Vagina (tissue), 2 donors: ENCODE results near the gene C13orf42. TPM values are rescaled to one million over a fixed set of nuclear protein-coding genes. Genes with fewer than 3 reads are reported as not detected.
"Not testable (repeated sequence)": the region's sequence is repeated elsewhere in the genome, so short reads cannot be mapped to it uniquely, and the experiment has no call there.

Experiments used
- DNase-seq, 2 donors: peaks; one replicate each; pipeline ENCODE4 v3.0.0-alpha.2; 2017; ENCODE audit errors: extremely low spot score in 2 of 2
- H3K27ac ChIP-seq: fragments of 200-600 bp; sonication (generic); one replicate; pipeline ENCODE4 v1.5.1; 2019
- H3K27me3 ChIP-seq: fragments of 200-600 bp; sonication (generic); one replicate; pipeline ENCODE4 v1.5.1; 2019
- H3K36me3 ChIP-seq, 2 donors: fragments of 200-600 bp; sonication (generic); one replicate each; pipeline ENCODE4 v1.5.1; 2017 to 2019
- H3K4me1 ChIP-seq: fragments of 200-600 bp; sonication (generic); one replicate; pipeline ENCODE4 v1.5.1; 2019
- H3K4me3 ChIP-seq, 2 donors: fragments of 200-600 bp; sonication (generic); 1 replicate in 1 of 2; 2 replicates in 1 of 2; pipeline ENCODE4 v1.5.1; 2016 to 2019
- H3K9me3 ChIP-seq: fragments of 200-600 bp; sonication (generic); one replicate; pipeline ENCODE4 v1.5.1; 2019
- CTCF ChIP-seq, 3 experiments: fragments of 450-650 bp in 2 of 3; fragments of 200-600 bp in 1 of 3; sonication (generic) in 1 of 3; IDR thresholded peaks; one replicate each; pipeline ENCODE4 v1.5.1; 2017 to 2019; ENCODE audit warnings: antibody characterized with exemption in 3 of 3, mild to moderate bottlenecking in 2 of 3, moderate library complexity in 2 of 3
- POLR2A ChIP-seq, 2 donors: fragments of 450-650 bp; IDR thresholded peaks; one replicate each; pipeline ENCODE4 v1.6.1; 2017; ENCODE audit warnings: antibody characterized with exemption in 2 of 2, mild to moderate bottlenecking in 2 of 2, moderate library complexity in 2 of 2
- POLR2AphosphoS5 ChIP-seq, 2 donors: sonication (generic); formaldehyde crosslinking; IDR thresholded peaks; one replicate each; pipeline ENCODE4 v1.9.0; 2017; ENCODE audit warnings: antibody characterized with exemption in 2 of 2, mild to moderate bottlenecking in 2 of 2, low read depth in 1 of 2; ENCODE audit not compliant: insufficient read depth in 1 of 2
- intact Hi-C: fragments of 100-400 bp; cut with DNase I; formaldehyde crosslinking; loops from one replicate; pipeline ENCODE4 v1.15.1; 2023
- total RNA-seq: library from RNA; depleted of rRNA; stranded (reverse); fragments of >200 nt; gene quantifications from one replicate; pipeline ENCODE4 v1.2.3, GENCODE V29; 2016

C13orf42 gene
- total RNA-seq, 1 donor from 2014 or later: not detected

GRCh38 chr13:51136276-51136980, 25.4 kb upstream of the C13orf42 start:
- intact Hi-C loops: no loop called here

GRCh38 chr13:51134763-51135365, 23.8 kb upstream of the C13orf42 start:
- Histone ChIP-seq H3K27ac (no peak overlapping the region), H3K27me3 (no peaks in the 10 kb centered on the region), H3K4me1 (no peaks in the 10 kb centered on the region), H3K36me3 (no peaks in the 10 kb centered on the region), H3K9me3 (no peaks in the 10 kb centered on the region), H3K4me3 (no peak overlapping the region)
- DNase-seq: no peak
- TF ChIP-seq CTCF (IDR thresholded peaks at IDR 0.05) (no peak), POLR2AphosphoS5 (IDR thresholded peaks at IDR 0.05; ENCODE audit: insufficient read depth in 1 of 2, low read depth in 1 of 2) (no peak), POLR2A (IDR thresholded peaks at IDR 0.05) (no peak)
- intact Hi-C loops: no loop called here

More at GRCh38 chr13:51136276-51136980, 25.4 kb upstream of the C13orf42 start:
- no peak for TF ChIP-seq POLR2AphosphoS5 (IDR thresholded peaks at IDR 0.05; ENCODE audit: insufficient read depth in 1 of 2, low read depth in 1 of 2)
- Histone ChIP-seq H3K27me3 (no peaks in the 10 kb centered on the region), H3K9me3 (no peaks in the 10 kb centered on the region), H3K4me3 (no peak overlapping the region), H3K4me1 (no peaks in the 10 kb centered on the region), H3K27ac (no peak overlapping the region), H3K36me3 (no peaks in the 10 kb centered on the region)
- DNase-seq: no peak

- no peak overlapping the region for H3K4me3 ChIP-seq
- no peaks in the 10 kb centered on the region for H3K27me3 ChIP-seq
- no peak overlapping the region for H3K27ac ChIP-seq
- no peaks in the 10 kb centered on the region for H3K9me3 ChIP-seq
- no peaks in the 10 kb centered on the region for H3K36me3 ChIP-seq
- intact Hi-C loops: no loop called here
- no peak for TF ChIP-seq POLR2A (IDR thresholded peaks at IDR 0.05)
- no peak for TF ChIP-seq POLR2AphosphoS5 (IDR thresholded peaks at IDR 0.05; ENCODE audit: insufficient read depth in 1 of 2, low read depth in 1 of 2)
- TF ChIP-seq CTCF (IDR thresholded peaks at IDR 0.05): no peak
- no peak for DNase-seq
- no peaks in the 10 kb centered on the region for H3K4me1 ChIP-seq
Measured at GRCh38 chr13:51130348-51130747, 19.3 kb upstream of the C13orf42 start.

- Histone ChIP-seq H3K4me1 (no peaks in the 10 kb centered on the region), H3K27me3 (no peaks in the 10 kb centered on the region), H3K27ac (no peak overlapping the region), H3K9me3 (no peaks in the 10 kb centered on the region), H3K36me3 (no peaks in the 10 kb centered on the region), H3K4me3 (no peak overlapping the region)
- TF ChIP-seq CTCF (IDR thresholded peaks at IDR 0.05): peak in 2 of 3 experiments; percentile 28 to 50
- TF ChIP-seq POLR2A (IDR thresholded peaks at IDR 0.05): no peak
- DNase-seq: no peak
- intact Hi-C loops: loop anchor here (10.0 kb wide), 1 partner anchor 159 kb away; no protein-coding TSS in a partner anchor
Measured at GRCh38 chr13:51125495-51126226, 14.6 kb upstream of the C13orf42 start.

- no peak overlapping the region for H3K27ac ChIP-seq
- intact Hi-C loops: loop anchor here (10.0 kb wide), 1 partner anchor 162 kb away; no protein-coding TSS in a partner anchor
- no peak overlapping the region for H3K4me3 ChIP-seq
- no peaks in the 10 kb centered on the region for H3K4me1 ChIP-seq
- no peak for DNase-seq
- no peaks in the 10 kb centered on the region for H3K36me3 ChIP-seq
- H3K27me3 ChIP-seq: no peaks in the 10 kb centered on the region
- H3K9me3 ChIP-seq: no peaks in the 10 kb centered on the region
- no peak for TF ChIP-seq CTCF (IDR thresholded peaks at IDR 0.05)
- TF ChIP-seq POLR2AphosphoS5 (IDR thresholded peaks at IDR 0.05; ENCODE audit: insufficient read depth in 1 of 2, low read depth in 1 of 2): no peak
- TF ChIP-seq POLR2A (IDR thresholded peaks at IDR 0.05): no peak
Measured at GRCh38 chr13:51122868-51123566, 11.9 kb upstream of the C13orf42 start.

GRCh38 chr13:51120873-51121272, 9.8 kb upstream of the C13orf42 start:
- DNase-seq, H3K27me3 ChIP-seq, H3K36me3 ChIP-seq, H3K4me3 ChIP-seq, H3K27ac ChIP-seq, H3K4me1 ChIP-seq, H3K9me3 ChIP-seq: not testable (repeated sequence)
- intact Hi-C loops: loop anchor here (10.0 kb wide), 1 partner anchor 164 kb away; no protein-coding TSS in a partner anchor
